ENCODE measurements around the gene OOSP3.
"Not testable (repeated sequence)": the region's sequence is repeated elsewhere in the genome, so short reads cannot be mapped to it uniquely, and the experiment has no call there.

The OOSP3 gene

DNA sequence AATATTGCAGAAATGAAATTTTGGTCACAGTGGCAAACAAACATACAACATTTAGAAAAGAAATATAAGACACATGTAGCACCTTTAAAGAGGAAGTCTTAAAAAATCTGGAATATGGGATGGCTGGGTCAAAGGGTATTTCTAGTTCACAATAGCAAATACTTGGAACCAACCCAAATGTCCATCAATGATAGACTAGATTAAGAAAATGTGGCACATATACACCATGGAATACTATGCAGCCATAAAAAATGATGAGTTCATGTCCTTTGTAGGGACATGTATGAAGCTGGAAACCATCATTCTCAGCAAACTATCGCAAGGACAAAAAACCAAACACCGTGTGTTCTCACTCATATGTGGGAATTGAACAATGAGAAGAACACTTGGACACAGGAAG, 25.0 kb downstream of the OOSP3 start:
- H3K4me1 ChIP-seq (ENCODE audit: insufficient read depth, low read length); H3K9ac ChIP-seq (ENCODE audit: low read length); H3K36me3 ChIP-seq (ENCODE audit: insufficient read depth, low read length); H3K27ac ChIP-seq (ENCODE audit: low read depth, low read length); H3K9me3 ChIP-seq (ENCODE audit: low read length); H3K4me3 ChIP-seq (ENCODE audit: low read depth in 1 of 2, low read length in 2 of 2); H3K27me3 ChIP-seq (ENCODE audit: control insufficient read depth in 1 of 2, insufficient read depth in 2 of 2, low read length in 2 of 2): not testable (repeated sequence)

DNA sequence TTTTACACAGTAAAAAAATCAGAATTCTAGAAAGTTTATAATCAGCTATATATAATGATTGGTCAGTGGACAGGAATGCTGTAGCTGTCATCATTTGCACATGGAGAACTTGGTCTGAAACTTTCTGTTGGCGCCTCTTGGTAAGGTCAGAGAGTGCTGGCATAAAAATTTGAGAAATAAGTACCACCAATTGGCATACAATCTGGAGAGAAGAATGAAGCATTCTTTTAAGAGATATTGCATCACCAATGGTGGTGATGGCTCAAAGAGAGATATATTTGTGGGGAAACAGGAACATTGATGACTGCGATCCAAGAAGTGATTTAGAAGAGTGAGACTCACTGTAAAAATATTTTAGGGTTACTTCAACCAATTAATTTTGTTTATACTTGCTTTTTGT, 39.9 kb downstream of the OOSP3 start:
- Histone ChIP-seq H3K4me3 (ENCODE audit: low read depth in 1 of 2, low read length in 2 of 2) (no peak overlapping the region), H3K27me3 (ENCODE audit: control insufficient read depth in 1 of 2, insufficient read depth in 2 of 2, low read length in 2 of 2) (no peaks in the 10 kb centered on the region), H3K9me3 (ENCODE audit: low read length) (peaks cover 17% of the 10 kb centered on the region), H3K9ac (ENCODE audit: low read length) (no peak overlapping the region), H3K27ac (ENCODE audit: low read depth, low read length) (no peak overlapping the region), H3K4me1 (ENCODE audit: insufficient read depth, low read length) (no peaks in the 10 kb centered on the region), H3K36me3 (ENCODE audit: insufficient read depth, low read length) (no peaks in the 10 kb centered on the region)

DNA sequence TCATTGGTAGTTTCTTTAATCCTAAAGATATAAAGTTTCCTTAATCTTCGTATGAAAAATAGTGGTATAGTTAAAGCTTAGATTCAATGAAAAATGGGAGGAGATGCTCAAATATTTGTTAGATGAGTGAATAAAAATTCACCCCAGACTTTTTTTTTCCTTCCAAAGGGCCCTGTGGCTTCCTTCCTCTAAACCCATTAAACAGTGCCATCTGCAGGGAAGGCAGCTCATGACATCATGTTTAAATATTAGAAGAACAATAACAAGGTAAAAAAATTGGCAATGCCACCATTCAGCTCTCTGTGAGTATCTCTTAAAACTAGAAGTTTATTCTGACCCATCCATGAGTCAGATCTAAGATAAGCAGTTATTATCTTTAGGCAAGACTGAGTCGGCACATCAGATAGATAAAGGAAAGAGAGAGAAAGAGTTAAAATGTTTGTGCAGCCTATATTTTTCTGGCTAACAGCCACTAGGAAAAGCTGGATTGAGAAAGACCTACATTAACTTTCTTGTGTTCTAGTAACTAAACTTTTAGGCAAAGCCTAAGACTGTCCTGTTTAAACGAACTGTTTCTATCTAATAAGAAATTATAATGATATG, 40.5 kb downstream of the OOSP3 start:
- H3K9me3 ChIP-seq (ENCODE audit: low read length), result peaks cover 19% of the 10 kb centered on the region
- no peak overlapping the region for H3K9ac ChIP-seq (ENCODE audit: low read length)
- H3K36me3 ChIP-seq (ENCODE audit: insufficient read depth, low read length), result no peaks in the 10 kb centered on the region
- no peaks in the 10 kb centered on the region for H3K4me1 ChIP-seq (ENCODE audit: insufficient read depth, low read length)
- no peaks in the 10 kb centered on the region for H3K27me3 ChIP-seq (ENCODE audit: control insufficient read depth in 1 of 2, insufficient read depth in 2 of 2, low read length in 2 of 2)
- no peak overlapping the region for H3K27ac ChIP-seq (ENCODE audit: low read depth, low read length)
- no peak overlapping the region for H3K4me3 ChIP-seq (ENCODE audit: low read depth in 1 of 2, low read length in 2 of 2)

DNA sequence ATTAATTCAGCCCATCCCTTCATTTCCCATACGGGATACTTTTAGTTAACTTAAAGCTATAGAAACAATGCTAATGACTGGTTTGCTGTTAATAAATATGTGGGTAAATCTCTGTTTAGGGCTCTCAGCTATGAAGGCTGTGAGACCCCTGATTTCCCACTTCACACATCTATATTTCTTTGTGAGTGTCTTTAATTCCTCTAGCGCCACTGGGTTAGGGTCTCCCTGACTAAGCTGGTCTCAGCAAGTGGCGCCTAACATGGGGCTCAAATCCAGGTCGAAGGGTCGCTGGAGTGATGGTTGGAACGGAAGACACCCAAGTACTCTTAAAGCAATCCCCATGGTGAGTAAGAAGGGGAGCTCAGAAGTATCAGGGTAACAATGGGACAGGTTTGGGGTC, 45.2 kb downstream of the OOSP3 start:
- Histone ChIP-seq H3K36me3 (ENCODE audit: insufficient read depth, low read length) (no peaks in the 10 kb centered on the region), H3K9me3 (ENCODE audit: low read length) (peaks cover 19% of the 10 kb centered on the region), H3K4me1 (ENCODE audit: insufficient read depth, low read length) (no peaks in the 10 kb centered on the region), H3K27me3 (ENCODE audit: control insufficient read depth in 1 of 2, insufficient read depth in 2 of 2, low read length in 2 of 2) (no peaks in the 10 kb centered on the region), H3K4me3 (ENCODE audit: low read depth in 1 of 2, low read length in 2 of 2) (no peak overlapping the region), H3K9ac (ENCODE audit: low read length) (no peak overlapping the region), H3K27ac (ENCODE audit: low read depth, low read length) (no peak overlapping the region)

DNA sequence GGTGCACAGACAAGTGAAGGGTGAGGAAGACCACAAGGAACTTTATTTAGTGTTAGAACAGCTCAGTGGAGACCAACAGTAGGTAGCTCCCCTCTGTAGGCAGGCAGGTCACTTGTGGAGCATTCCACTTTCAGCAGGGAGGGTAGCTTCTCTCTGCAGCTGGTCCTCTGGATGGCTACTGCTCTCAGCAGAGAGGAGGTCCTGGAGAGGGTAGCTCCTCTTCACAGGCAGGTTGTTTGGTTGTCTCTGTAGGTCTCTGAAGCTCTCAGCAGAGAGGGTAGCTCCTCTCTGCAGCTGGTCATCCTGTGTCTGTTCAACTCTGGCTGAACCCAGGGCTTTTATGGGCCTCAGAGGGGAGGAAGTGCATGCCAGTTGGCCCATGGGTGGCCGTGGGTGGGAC, 53.1 kb downstream of the OOSP3 start:
- Histone ChIP-seq H3K27me3 (ENCODE audit: control insufficient read depth in 1 of 2, insufficient read depth in 2 of 2, low read length in 2 of 2) (no peaks in the 10 kb centered on the region), H3K9me3 (ENCODE audit: low read length) (no peaks in the 10 kb centered on the region), H3K4me1 (ENCODE audit: insufficient read depth, low read length) (no peaks in the 10 kb centered on the region), H3K27ac (ENCODE audit: low read depth, low read length) (no peak overlapping the region), H3K4me3 (ENCODE audit: low read depth in 1 of 2, low read length in 2 of 2) (no peak overlapping the region), H3K9ac (ENCODE audit: low read length) (no peak overlapping the region), H3K36me3 (ENCODE audit: insufficient read depth, low read length) (no peaks in the 10 kb centered on the region)

DNA sequence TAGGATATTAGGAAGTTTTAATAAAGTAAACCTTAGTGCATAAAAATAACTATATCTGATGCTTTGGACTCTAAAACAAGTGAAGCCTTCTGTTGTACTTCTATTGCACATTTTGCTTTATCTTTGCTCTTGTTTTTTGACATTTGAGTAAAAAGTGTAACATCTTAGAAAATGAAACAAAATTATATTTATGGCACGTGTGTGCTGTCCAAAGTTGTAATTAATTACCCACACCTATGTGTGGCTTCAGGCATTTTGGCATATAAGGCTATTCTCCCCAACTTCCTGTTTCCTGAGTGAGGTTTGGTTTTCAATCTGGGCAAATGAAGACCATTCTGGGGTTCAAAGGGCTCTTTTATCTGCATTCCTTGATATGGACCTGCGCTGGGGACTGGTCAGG, 59.5 kb downstream of the OOSP3 start, which contains the start of gene OOSP1:
Gene OOSP1 (plus strand): TSS at position 301 of the 400 bp plus-strand sequence. CDS start 23 bp downstream, at position 324.
- H3K4me3 ChIP-seq (ENCODE audit: low read depth in 1 of 2, low read length in 2 of 2), result no peak within 1 kb of the TSS
- H3K9me3 ChIP-seq (ENCODE audit: low read length), result no peaks in the 10 kb centered on the region
- no peaks in the 10 kb centered on the region for H3K4me1 ChIP-seq (ENCODE audit: insufficient read depth, low read length)
- H3K36me3 ChIP-seq (ENCODE audit: insufficient read depth, low read length), result no peaks in the 10 kb centered on the region
- no peaks in the 10 kb centered on the region for H3K27me3 ChIP-seq (ENCODE audit: control insufficient read depth in 1 of 2, insufficient read depth in 2 of 2, low read length in 2 of 2)
- no peak within 1 kb of the TSS for H3K9ac ChIP-seq (ENCODE audit: low read length)
- no peak within 1 kb of the TSS for H3K27ac ChIP-seq (ENCODE audit: low read depth, low read length)

DNA sequence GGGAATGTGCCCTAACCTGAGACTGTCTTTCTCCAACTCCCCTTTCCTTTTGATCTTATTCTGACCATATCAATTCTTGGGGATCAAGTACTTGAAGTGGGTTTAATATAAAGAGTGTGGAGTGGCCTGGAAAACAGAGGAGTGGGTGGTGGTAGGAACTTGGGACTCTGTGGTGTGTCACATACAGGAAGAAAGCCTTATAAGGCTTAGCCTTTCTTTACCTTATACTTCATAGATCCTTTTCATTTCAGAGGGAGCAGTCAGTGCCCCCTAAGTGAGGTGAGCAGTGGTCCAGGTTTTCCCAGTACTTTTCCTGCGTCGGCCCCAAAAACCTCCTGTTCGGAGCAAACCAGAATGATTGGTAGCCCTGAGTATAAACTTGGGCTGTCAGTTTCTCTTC, 60.1 kb downstream of the OOSP3 start:
- H3K9me3 ChIP-seq (ENCODE audit: low read length), result no peaks in the 10 kb centered on the region
- no peaks in the 10 kb centered on the region for H3K36me3 ChIP-seq (ENCODE audit: insufficient read depth, low read length)
- no peaks in the 10 kb centered on the region for H3K4me1 ChIP-seq (ENCODE audit: insufficient read depth, low read length)
- no peaks in the 10 kb centered on the region for H3K27me3 ChIP-seq (ENCODE audit: control insufficient read depth in 1 of 2, insufficient read depth in 2 of 2, low read length in 2 of 2)
- no peak overlapping the region for H3K9ac ChIP-seq (ENCODE audit: low read length)
- H3K27ac ChIP-seq (ENCODE audit: low read depth, low read length), result no peak overlapping the region
- H3K4me3 ChIP-seq (ENCODE audit: low read depth in 1 of 2, low read length in 2 of 2), result no peak overlapping the region

DNA sequence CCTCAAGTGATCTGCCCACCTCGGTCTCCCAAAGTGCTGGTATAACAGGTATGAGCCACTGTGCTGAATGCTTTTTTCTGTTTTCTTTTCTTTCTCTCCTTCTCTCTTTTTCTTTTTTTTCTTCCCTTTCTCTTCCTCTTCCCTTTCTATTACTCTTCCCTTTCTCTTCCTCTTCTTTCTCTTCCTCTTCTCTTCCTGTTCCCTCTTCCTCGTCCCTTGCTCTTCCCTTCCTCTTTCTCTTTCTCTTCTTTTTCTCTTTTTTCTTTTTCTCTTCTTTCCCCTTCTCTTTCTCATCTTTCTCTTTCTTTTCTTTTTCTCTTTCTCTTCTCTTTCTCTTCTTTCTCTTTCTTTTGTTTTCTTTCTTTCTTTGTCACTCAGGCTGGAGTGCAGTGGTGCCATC, 60.9 kb downstream of the OOSP3 start:
- H3K4me3 ChIP-seq (ENCODE audit: low read depth in 1 of 2, low read length in 2 of 2), result no peak overlapping the region
- no peaks in the 10 kb centered on the region for H3K9me3 ChIP-seq (ENCODE audit: low read length)
- no peak overlapping the region for H3K27ac ChIP-seq (ENCODE audit: low read depth, low read length)
- no peak overlapping the region for H3K9ac ChIP-seq (ENCODE audit: low read length)
- no peaks in the 10 kb centered on the region for H3K4me1 ChIP-seq (ENCODE audit: insufficient read depth, low read length)
- H3K27me3 ChIP-seq (ENCODE audit: control insufficient read depth in 1 of 2, insufficient read depth in 2 of 2, low read length in 2 of 2), result no peaks in the 10 kb centered on the region
- H3K36me3 ChIP-seq (ENCODE audit: insufficient read depth, low read length), result no peaks in the 10 kb centered on the region

DNA sequence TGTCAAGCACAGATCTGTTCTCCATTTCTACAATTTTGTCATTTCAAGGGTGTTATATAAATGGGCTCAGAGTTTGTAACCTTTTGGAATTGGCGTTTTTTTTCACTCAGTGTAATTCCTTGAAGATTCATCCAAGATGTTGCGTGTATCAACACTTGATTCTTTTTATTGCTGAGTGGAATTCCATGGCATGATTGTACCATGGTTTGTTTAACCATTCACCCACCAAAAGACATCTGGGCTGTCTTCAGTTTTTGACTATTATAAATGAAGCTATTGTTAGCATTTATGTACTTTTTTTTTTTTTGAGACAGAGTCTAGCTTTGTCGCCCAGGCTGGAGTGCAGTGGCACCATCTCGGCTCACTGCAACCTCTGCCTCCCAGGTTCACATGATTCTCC, 62.5 kb downstream of the OOSP3 start:
- Histone ChIP-seq H3K27ac (ENCODE audit: low read depth, low read length) (no peak overlapping the region), H3K4me3 (ENCODE audit: low read depth in 1 of 2, low read length in 2 of 2) (no peak overlapping the region), H3K36me3 (ENCODE audit: insufficient read depth, low read length) (no peaks in the 10 kb centered on the region), H3K9ac (ENCODE audit: low read length) (no peak overlapping the region), H3K4me1 (ENCODE audit: insufficient read depth, low read length) (no peaks in the 10 kb centered on the region), H3K27me3 (ENCODE audit: control insufficient read depth in 1 of 2, insufficient read depth in 2 of 2, low read length in 2 of 2) (no peaks in the 10 kb centered on the region), H3K9me3 (ENCODE audit: low read length) (no peaks in the 10 kb centered on the region)

DNA sequence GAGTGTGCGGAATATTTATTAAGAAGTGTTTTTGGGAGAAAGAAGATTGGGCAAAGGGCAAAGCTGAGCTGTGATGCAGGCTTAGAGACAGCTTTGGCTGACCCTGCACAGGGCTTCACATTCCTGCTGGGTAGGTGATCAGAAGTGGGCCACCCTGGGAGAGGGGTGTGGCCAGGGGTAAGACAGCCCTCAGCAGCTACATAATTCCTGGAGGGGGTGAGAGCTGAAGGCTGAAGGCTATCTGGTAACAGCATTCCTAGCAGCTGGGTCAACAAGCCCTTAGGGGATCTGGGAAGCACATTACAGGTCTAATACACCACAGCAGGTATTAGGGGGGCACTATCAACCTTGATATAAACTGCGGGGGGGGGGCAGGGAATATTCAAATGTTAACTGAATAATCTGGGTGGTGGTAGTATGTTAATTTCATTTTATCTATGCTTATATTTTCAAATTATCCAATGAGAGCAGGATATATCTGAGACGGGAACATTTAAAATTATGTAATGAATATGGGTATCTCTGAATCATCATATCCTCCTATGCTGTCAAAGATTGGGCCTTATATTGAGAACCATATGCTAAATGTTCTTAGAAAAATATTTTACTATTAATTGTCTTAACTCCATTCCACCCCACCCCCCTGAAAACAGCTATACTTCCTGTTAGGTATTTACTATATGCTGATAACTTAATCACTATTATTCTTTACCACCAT, 65.6 kb downstream of the OOSP3 start:
- H3K9ac ChIP-seq (ENCODE audit: low read length), result no peak overlapping the region
- no peaks in the 10 kb centered on the region for H3K27me3 ChIP-seq (ENCODE audit: control insufficient read depth in 1 of 2, insufficient read depth in 2 of 2, low read length in 2 of 2)
- no peak overlapping the region for H3K4me3 ChIP-seq (ENCODE audit: low read depth in 1 of 2, low read length in 2 of 2)
- no peaks in the 10 kb centered on the region for H3K9me3 ChIP-seq (ENCODE audit: low read length)
- no peaks in the 10 kb centered on the region for H3K4me1 ChIP-seq (ENCODE audit: insufficient read depth, low read length)
- H3K27ac ChIP-seq (ENCODE audit: low read depth, low read length), result no peak overlapping the region
- H3K36me3 ChIP-seq (ENCODE audit: insufficient read depth, low read length), result no peaks in the 10 kb centered on the region

DNA sequence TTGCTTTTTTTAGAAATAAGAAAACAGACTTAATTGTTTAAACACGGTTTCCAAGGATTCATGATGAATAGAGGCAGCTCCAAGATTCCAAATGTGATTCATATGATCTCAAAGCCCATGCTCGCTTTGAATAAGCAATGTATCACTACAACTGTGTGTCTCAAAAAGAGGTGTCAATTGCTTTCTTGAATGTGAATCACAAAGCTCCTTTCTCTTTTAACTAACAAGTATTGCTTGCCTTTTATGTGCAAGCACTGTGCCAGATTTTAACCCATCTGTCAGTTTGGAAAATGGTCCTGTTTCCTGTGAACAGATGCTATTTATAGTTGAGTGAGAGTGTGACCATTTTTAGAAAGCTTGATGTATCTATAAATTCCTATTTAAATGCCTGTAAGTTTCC, 66.1 kb downstream of the OOSP3 start:
- Histone ChIP-seq H3K27me3 (ENCODE audit: control insufficient read depth in 1 of 2, insufficient read depth in 2 of 2, low read length in 2 of 2) (no peaks in the 10 kb centered on the region), H3K27ac (ENCODE audit: low read depth, low read length) (no peak overlapping the region), H3K4me3 (ENCODE audit: low read depth in 1 of 2, low read length in 2 of 2) (no peak overlapping the region), H3K9me3 (ENCODE audit: low read length) (no peaks in the 10 kb centered on the region), H3K9ac (ENCODE audit: low read length) (no peak overlapping the region), H3K36me3 (ENCODE audit: insufficient read depth, low read length) (no peaks in the 10 kb centered on the region), H3K4me1 (ENCODE audit: insufficient read depth, low read length) (no peaks in the 10 kb centered on the region)

All from muscle layer of colon (tissue), 2 donors.